NCI-H1092 (cell line): ENCODE data around the gene RASSF3.
"Not testable (repeated sequence)": the region's sequence is repeated elsewhere in the genome, so short reads cannot be mapped to it uniquely, and the experiment has no call there.

ENCODE experiments used
- DNase-seq: peaks from one replicate; lab custom pipeline; 2025; lab: John Stamatoyannopoulos, UW

RASSF3 gene

DNA sequence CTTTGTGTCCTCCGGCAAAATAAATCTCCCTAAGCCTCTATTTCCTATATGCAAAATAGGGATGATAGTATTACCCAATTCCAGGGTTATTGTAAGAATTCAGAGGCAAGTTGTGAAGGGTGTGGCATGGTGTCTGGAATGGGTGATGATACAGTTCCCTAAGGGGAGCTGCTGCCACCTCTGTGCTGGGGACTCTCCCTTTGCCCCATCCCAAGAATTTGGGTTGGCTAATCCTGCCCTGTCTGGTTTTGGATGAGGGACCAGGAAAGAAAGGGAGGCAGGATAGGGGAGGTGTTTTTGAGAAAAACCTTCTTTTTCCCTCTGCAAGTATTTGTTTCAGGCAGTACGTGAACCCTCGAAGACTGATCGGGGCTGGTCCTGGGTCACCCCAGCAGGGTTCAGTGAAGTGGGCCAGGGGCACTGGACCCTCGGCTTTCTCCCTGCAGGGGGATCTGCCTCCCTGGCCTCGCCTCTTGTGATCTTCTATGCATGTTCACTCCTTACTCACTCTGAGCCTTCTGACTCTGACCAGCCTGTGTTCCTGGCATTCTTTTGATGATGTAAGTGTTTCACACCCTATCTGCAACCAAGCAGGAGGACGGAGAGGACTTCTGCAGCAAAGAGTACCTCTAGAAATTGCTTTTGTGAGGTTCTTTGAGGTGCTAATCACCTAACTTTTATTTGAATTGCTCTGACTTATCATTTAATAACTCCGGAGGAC, 60.8 kb downstream of the RASSF3 start:
- no peak for DNase-seq

- DNase-seq, result no peak
Observed at GRCh38 chr12:64671681-64672080, 61.4 kb downstream of the RASSF3 start.

DNA sequence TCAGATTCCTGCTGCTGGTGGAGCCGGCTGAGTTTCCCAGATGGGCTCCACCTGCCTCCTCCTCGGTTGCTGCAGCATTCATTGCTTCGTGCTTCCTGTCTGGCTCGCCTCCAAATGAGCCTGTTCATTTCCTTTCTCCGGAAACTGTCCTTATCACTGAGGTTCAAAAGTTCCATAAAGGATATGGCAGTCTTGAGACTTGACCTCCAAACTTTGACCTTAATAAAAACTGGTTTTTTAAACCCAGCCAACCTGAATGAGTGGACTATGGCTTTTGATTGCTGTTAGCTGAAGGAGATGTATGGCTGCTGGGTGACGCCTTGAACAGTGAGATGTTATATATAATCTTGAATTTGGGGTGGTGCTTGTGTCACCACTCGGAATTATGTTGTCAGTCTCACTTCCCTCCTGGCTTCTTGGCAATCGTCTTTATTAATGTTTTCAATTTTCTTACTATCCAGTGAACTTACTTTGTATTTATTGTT, 62.7 kb downstream of the RASSF3 start:
- peak; percentile 48 for DNase-seq

DNA sequence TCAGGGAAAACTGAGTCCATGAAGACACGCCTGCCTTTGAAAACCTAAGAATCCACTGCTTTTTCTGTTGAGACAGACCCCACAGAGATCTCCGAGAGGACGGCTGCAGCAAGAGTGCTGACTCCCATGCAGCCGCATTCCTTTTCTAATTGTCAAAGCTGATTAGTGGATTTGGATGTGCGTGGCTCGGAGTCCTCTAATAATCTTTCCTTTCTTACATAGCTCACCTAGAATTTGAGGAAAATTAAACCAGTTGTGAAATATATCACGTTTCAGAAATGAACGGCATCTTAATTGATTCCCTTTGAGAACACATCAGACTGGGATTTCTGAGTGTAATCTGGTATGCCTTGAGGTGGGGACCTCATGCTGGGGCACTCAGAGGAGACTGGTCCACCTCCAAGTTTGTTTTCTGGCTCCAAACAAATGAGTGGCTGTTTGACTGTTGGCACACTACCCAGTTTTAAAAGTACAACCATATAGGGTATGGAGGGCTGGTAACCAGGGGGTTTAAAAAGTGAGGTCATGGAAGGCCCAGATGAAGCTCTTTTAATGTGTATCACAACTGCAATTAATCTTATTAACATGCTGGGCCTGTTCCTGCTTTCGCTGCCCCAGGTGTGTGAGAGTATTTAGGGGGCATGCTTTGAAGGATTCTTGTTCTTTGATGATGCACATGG, 63.3 kb downstream of the RASSF3 start:
- peak; percentile 65 for DNase-seq

DNA sequence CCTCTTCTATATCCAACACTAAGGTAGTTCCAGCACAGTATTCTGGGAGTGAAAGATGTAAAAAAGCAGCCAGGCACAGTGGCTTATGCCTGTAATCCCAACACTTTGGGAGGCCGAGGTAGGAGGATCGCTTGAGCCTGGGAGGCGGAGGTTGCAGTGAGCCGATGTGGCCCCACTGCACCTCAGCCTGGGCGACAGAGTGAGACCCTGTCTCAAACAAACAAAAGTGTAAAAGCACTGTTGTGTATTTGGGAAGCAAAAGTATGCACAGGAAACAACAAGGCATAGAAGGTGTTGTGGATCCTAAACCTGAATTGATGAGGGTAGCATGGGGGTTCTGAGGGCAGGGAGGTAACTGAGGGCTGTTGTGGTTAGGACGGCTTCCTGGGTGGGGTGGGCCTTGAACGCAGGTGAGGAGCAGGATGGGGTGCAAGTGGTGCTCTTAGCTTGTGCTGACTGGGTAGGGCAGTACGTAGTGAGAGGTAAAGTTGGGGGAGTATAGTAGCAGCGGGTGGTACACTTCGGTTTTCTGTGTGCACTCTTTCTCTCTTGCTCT, 64.2 kb downstream of the RASSF3 start:
- no peak for DNase-seq

DNA sequence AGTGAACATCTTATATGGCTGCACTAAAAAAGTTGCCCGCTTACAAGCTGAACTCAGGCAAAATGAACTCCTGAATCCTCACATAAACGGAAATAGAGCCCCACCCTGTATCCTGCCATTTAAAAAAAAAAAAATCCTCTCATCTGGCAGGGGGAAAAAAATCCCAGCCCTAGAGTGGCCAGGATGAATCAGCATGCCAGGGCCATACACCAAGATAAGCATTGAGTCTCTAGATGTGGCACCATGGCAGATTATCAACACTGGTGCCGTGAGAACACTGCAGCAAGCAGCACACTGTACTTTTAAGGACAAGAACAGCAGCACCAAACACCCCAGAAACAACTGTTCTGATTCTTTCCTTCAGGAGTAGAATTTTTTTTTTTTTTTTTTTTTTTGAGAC, 65.5 kb downstream of the RASSF3 start:
- no peak for DNase-seq

DNA sequence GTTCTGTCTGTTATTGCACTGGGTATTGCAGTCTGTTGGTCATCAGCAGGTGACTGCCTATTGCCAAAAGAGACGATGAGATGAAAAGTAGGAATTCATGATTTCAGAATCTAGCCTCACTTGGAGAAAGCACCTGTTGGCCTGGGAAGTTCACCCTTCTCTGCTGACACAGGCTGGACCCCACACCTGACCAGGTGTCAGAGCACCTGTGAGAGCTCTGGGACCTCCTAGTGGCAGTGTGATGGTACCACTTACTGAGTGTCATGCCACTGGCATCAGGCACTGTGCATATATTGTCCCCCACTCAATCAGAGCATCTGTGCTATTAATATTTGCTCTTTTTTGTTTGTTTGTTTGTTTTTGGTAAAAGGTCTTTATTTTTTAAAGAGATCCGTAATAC, 68.0 kb downstream of the RASSF3 start:
- no peak for DNase-seq

GRCh38 chr12:64678835-64679234, 68.5 kb downstream of the RASSF3 start:
- DNase-seq, result no peak

DNA sequence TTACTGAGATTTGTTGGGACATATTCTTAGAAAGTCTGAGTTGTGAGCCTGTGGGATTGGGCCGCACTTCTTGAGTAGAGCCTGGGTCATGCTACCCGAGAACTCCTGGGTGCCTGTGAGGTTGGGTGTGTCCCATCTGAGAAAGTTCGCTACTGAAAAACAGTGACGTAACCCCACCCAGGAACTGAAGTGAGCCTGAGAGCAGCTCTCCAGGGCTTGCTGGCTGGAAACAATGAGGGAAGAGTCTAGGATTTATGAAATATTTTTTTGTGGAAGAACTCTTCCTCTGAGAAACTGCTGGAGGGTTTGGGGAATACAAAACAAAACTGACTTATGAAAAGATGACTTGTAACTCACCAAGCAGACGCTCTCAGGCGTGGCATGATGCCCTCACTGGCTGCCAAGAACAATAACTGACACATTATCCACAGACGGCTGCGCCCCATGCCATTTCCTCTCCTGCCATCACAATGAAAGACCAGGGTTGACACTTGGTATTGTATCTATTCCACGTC, 69.2 kb downstream of the RASSF3 start:
- peak; percentile 73 for DNase-seq

DNA sequence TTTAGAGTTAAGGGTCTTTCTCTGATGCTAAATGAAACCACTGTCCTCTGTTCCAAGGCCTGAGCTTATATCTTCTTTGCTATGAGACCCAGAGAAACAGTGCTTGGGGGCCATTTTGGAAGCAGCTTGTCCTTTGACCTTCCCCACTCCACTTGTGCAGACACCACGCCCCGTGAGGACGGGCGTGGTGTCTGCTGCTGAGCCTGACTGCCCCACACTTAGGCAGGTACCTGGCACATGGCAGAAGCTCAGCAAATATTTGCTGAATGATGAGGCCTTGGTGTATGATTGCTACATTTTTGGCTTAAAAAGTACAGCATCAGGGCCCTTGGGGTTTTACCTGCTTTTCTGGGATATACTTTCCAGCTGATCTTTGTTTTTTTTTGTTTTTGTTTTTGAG, 69.9 kb downstream of the RASSF3 start:
- no peak for DNase-seq

- no peak for DNase-seq
Observed at GRCh38 chr12:64681200-64682052, 71.1 kb downstream of the RASSF3 start.

GRCh38 chr12:64682572-64683277, 72.4 kb downstream of the RASSF3 start:
- peak; percentile 38 for DNase-seq

- no peak for DNase-seq
Observed at GRCh38 chr12:64683816-64684543, 73.7 kb downstream of the RASSF3 start.

DNA sequence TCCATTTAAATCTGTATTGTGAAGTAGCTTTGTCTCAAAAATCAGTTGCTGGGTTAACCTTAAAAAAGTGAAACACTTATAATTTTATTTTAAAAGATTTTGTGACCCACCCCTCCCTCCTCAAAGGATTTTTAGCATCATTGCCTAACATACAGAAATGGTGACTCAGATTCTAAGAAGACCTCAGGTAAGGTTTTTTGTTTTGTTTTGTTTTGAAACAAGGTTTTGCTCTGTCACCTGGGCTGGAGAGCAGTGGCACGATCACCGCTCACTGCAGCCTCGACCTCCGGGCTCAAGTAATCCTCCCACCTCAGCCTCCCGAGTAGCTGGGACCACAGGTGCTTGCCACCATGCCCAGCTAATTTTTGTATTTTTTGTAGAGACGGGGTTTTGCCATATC, 74.8 kb downstream of the RASSF3 start:
- no peak for DNase-seq

GRCh38 chr12:64685605-64686004, 75.3 kb downstream of the RASSF3 start:
- DNase-seq, result no peak

GRCh38 chr12:64687816-64688215, 77.5 kb downstream of the RASSF3 start:
- no peak for DNase-seq

DNA sequence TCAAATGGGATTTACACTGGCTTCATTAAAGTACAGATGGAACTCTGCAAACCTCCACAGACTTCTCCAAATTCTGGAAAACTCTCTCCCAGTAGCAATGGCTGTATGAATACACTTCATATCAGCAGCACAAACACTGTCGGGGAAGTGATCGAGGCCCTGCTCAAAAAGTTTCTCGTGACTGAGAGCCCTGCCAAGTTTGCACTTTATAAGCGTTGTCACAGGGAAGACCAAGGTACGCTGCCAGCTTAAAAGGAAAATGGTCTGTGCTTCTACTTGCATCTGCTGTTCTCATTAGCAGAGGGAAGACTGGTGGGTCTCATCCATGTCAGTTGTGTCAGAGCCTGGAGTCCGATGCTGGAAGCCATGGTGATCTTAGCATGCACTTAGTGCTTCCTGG, 77.9 kb downstream of the RASSF3 start:
- no peak for DNase-seq

- no peak for DNase-seq
Observed at GRCh38 chr12:64688715-64689114, 78.4 kb downstream of the RASSF3 start.

DNA sequence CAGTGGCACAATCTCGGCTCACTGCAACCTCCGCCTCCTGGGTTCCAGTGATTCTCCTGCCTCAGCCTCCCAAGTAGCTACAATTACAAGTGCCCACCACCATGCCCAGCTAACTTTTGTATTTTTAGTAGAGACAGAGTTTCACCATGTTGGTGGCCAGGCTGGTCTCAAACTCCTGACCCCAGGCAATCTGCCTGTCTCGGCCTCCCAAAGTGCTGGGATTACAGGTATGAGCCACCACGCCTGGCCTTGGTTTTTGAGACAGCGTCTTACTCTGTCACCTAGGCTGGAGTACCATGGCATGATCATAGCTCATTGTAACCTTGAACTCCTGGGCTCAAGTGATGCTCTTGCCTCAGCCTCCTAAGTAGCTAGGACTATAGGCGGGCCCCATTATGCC, 79.9 kb downstream of the RASSF3 start:
- DNase-seq, result not testable (repeated sequence)

DNA sequence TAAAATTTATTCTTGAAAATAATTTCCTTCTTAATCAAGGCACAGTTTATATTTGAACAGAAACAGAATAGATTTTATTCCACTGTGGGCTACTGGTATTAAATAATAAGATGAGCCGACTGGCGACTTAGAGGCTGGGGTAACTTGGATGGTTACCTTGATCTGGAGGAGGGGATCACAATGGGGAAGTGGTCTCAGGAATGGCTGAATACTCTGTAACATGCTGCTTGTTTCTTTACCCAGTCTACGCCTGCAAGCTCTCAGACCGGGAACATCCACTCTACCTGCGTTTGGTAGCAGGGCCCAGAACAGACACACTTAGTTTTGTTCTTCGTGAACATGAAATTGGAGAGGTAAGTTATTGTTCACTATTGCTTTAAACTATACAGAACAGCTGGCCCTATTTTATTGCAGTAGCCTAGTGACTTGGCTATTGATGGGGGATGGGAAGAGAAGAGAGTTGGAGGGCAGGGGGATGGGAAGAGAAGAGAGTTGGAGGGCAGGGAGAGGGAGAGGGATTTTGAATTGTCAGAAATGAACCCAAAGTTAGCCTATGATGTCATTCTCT, 81.0 kb downstream of the RASSF3 start:
- DNase-seq, result no peak
